DND-41 (cell line): Measurements from ENCODE around the gene DCUN1D2.

Source experiments
- ATAC-seq: fragments of 200-7000 bp; cut with Tn5 transposase; 3 replicates; pipeline ENCODE4 v1.9.1; 2021; ENCODE audit warnings: low read depth; ENCODE audit not compliant: insufficient read depth
- DNase-seq: peaks from one replicate; pipeline ENCODE4 v3.0.0-alpha.2; 2020
- H2AFZ ChIP-seq: 2 replicates; pipeline ENCODE4 v1.6.0; 2012; ENCODE audit warnings: low read depth, low read length
- H3K27ac ChIP-seq: 2 replicates; pipeline ENCODE4 v1.5.1; 2012; ENCODE audit warnings: low read length, inconsistent platforms
- H3K27me3 ChIP-seq: fragments of 200-600 bp; sonication (generic); 2 replicates; pipeline ENCODE4 v1.6.0; 2012; ENCODE audit warnings: low read length, mild to moderate bottlenecking, inconsistent platforms; ENCODE audit not compliant: insufficient read depth, poor library complexity
- H3K36me3 ChIP-seq: 2 replicates; pipeline ENCODE4 v1.5.1; 2012; ENCODE audit warnings: low read length, inconsistent platforms; ENCODE audit not compliant: insufficient read depth
- H3K4me1 ChIP-seq: 2 replicates; pipeline ENCODE4 v1.5.1; 2012; ENCODE audit warnings: mild to moderate bottlenecking, low read length; ENCODE audit not compliant: insufficient read depth
- H3K4me2 ChIP-seq: 2 replicates; pipeline ENCODE4 v1.6.0; 2012; ENCODE audit warnings: mild to moderate bottlenecking, moderate library complexity, low read length, inconsistent platforms; ENCODE audit not compliant: insufficient read depth
- H3K4me3 ChIP-seq, 2 experiments: fragments of 200-600 bp in 1 of 2; shearing (Covaris generic) in 1 of 2; 2 replicates each; pipeline ENCODE4 v1.5.1; 2012 to 2016; ENCODE audit warnings: inconsistent platforms in 2 of 2, low read length in 2 of 2, mild to moderate bottlenecking in 2 of 2, low read depth in 1 of 2, moderate library complexity in 1 of 2
- H3K79me2 ChIP-seq: 2 replicates; pipeline ENCODE4 v1.6.0; 2012; ENCODE audit warnings: low read length, inconsistent platforms; ENCODE audit not compliant: insufficient read depth
- H3K9ac ChIP-seq: 2 replicates; pipeline ENCODE4 v1.6.0; 2012; ENCODE audit warnings: low read depth, mild to moderate bottlenecking, inconsistent platforms, low read length, moderate library complexity
- H3K9me3 ChIP-seq: 2 replicates; pipeline ENCODE4 v1.5.1; 2012; ENCODE audit warnings: low read length, moderate library complexity, mild to moderate bottlenecking, inconsistent platforms; ENCODE audit not compliant: insufficient read depth, severe bottlenecking
- H4K20me1 ChIP-seq: 2 replicates; pipeline ENCODE4 v1.6.0; 2012; ENCODE audit warnings: low read length; ENCODE audit not compliant: insufficient read depth
- EZH2 ChIP-seq: IDR thresholded peaks from 3 replicates; pipeline ENCODE4 v1.6.1; 2012; ENCODE audit warnings: borderline replicate concordance, low read depth, mild to moderate bottlenecking, moderate library complexity, low read length, inconsistent platforms; ENCODE audit not compliant: severe bottlenecking
- TF ChIP-seq, protein P1 (sequence below): IDR thresholded peaks from 2 replicates; pipeline ENCODE4 v1.5.1; 2012; ENCODE audit warnings: borderline replicate concordance, low read length, moderate library complexity, mild to moderate bottlenecking; ENCODE audit not compliant: poor library complexity, severe bottlenecking; ENCODE audit errors: extremely low read depth

The DCUN1D2 gene

DNA sequence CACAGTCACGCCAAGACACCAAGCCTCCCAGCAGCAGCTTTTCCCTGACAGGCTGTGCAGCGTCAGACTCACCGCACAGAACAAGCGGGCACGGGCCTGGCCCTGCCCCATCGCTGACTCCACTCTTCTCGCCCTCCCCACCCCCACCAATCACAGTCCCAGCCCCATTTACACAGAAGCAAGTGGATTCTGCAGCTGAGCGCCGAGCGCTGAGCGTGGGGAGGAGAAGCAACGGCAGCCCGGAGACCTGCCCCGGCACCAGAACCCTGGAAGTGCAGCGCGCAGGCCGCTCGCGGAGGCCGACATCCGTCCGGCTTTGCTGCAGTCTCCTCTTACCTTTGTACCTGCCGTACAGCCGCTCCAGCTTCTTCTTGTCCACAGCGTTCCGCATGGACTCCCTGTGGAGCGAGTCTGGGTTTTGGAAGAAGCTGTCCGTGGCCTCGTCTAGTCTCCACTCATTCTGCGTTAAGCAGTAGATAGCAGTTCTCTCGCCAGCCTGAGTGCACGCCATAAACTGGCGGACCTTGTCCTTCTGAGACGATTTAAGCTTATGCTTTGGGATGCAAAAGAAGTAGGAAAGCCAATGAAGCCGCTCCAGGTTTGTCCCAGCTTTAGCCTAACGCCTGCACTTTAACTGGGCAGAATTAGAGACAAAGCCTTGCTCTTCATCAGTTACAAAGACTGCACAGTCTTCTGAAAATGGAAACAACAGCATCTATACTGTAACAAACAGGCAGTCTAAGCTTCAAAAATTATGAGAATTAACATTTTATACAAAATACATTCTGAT is 6.8 kb downstream of the DCUN1D2 start:
- peaks cover 30% of the 10 kb centered on the region; the same call in 1 of the 2 replicates for H3K36me3 ChIP-seq
- H3K27ac ChIP-seq = no peak overlapping the region
- H3K4me1 ChIP-seq = peaks cover 16% of the 10 kb centered on the region
- no peak overlapping the region for H3K4me3 ChIP-seq
- no peaks in the 10 kb centered on the region for H3K9me3 ChIP-seq
- peaks cover 43% of the 10 kb centered on the region for H4K20me1 ChIP-seq
- H3K79me2 ChIP-seq = peaks cover 60% of the 10 kb centered on the region
- no peak for ATAC-seq
- TF ChIP-seq EZH2 = no peak
- TF ChIP-seq, protein P1, sequence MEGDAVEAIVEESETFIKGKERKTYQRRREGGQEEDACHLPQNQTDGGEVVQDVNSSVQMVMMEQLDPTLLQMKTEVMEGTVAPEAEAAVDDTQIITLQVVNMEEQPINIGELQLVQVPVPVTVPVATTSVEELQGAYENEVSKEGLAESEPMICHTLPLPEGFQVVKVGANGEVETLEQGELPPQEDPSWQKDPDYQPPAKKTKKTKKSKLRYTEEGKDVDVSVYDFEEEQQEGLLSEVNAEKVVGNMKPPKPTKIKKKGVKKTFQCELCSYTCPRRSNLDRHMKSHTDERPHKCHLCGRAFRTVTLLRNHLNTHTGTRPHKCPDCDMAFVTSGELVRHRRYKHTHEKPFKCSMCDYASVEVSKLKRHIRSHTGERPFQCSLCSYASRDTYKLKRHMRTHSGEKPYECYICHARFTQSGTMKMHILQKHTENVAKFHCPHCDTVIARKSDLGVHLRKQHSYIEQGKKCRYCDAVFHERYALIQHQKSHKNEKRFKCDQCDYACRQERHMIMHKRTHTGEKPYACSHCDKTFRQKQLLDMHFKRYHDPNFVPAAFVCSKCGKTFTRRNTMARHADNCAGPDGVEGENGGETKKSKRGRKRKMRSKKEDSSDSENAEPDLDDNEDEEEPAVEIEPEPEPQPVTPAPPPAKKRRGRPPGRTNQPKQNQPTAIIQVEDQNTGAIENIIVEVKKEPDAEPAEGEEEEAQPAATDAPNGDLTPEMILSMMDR = no peak
- H3K9ac ChIP-seq = no peak overlapping the region
- no peak overlapping the region for H2AFZ ChIP-seq
- H3K4me2 ChIP-seq = no peak overlapping the region
- no peak for DNase-seq
- H3K27me3 ChIP-seq = no peaks in the 10 kb centered on the region

DNA sequence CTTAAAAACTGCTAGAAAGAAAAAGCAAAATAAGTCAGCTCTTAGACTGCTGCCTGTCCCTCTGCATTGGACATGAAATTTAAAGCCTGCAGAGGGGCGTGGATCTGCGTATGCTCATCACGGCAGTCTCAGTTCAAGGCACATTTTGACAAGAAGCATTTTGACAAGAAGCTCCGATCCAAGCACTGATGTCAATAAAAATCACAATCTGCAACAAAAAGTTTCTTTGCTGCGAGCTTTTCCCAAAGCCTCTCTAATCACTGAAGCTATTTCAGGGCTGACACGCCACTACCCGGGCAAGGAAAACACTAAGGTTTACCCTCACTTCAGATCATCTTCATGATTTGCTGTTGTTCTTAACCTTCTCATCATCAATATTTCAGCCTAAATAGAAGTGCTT is 7.4 kb downstream of the DCUN1D2 start:
- Histone ChIP-seq H3K4me1 (peaks cover 10% of the 10 kb centered on the region), H3K79me2 (peaks cover 54% of the 10 kb centered on the region), H3K27ac (no peak overlapping the region), H3K4me2 (no peak overlapping the region), H2AFZ (no peak overlapping the region), H3K9ac (no peak overlapping the region), H3K9me3 (no peaks in the 10 kb centered on the region), H3K27me3 (no peaks in the 10 kb centered on the region), H4K20me1 (peaks cover 37% of the 10 kb centered on the region), H3K36me3 (peaks cover 33% of the 10 kb centered on the region; the same call in 1 of the 2 replicates), H3K4me3 (no peak overlapping the region)
- ATAC-seq (no peak), DNase-seq (no peak)
- no peak for TF ChIP-seq EZH2
- TF ChIP-seq, protein P1 = no peak

GRCh38 chr13:113479179-113479578 is 11.3 kb downstream of the DCUN1D2 start:
- Histone ChIP-seq H3K4me2 (no peak overlapping the region), H3K27ac (no peak overlapping the region), H4K20me1 (peaks cover 19% of the 10 kb centered on the region), H3K79me2 (peaks cover 18% of the 10 kb centered on the region), H3K9ac (no peak overlapping the region), H3K9me3 (no peaks in the 10 kb centered on the region), H2AFZ (no peak overlapping the region), H3K27me3 (no peaks in the 10 kb centered on the region), H3K4me1 (no peaks in the 10 kb centered on the region), H3K36me3 (peaks cover 67% of the 10 kb centered on the region), H3K4me3 (no peak overlapping the region)
- DNase-seq = no peak
- TF ChIP-seq, protein P1 = no peak
- no peak for TF ChIP-seq EZH2
- ATAC-seq = no peak
